Measurements from ENCODE around the gene DENND1A. TPM values are rescaled to one million over a fixed set of nuclear protein-coding genes. Genes with fewer than 3 reads are reported as not detected.

The DENND1A gene
- total RNA-seq, 1 experiment from 2014 or later: 23.5 TPM

DNA sequence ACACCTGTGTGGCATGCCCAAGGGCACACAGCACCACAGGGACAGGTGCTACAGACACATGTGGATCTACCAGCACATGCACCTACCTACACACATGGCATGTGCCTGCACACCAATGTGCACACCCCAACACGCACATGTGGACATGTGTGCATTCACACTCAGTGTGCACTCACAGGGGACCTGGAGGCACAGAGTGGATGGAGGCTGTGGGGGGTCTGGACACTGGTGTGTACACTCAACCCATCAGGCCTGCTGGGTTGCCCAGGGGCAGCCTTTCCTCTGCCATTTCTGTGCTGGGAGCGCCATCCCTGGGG lies 572.2 kb downstream of the DENND1A start:
- Mint-ChIP-seq H3K4me3 (no peak overlapping the region), H3K27ac (no peak overlapping the region), H3K36me3 (no peaks in the 10 kb centered on the region), H3K27me3 (ENCODE audit: low read depth) (peaks cover 14% of the 10 kb centered on the region), H3K4me1 (peaks cover 66% of the 10 kb centered on the region), H3K9me3 (no peaks in the 10 kb centered on the region)
- ChIA-PET CTCF (interaction anchor here (0.6 to 5.8 kb wide), 4 partner anchors 9 to 684 kb away, joined by 3 to 80 read pairs (median 19); no protein-coding TSS in a partner anchor), POLR2A (interaction anchor here (0.6 kb wide), 1 partner anchor 12 kb away, joined by 3 read pairs; no protein-coding TSS in a partner anchor)
- TF ChIP-seq TCF7 (CRISPR knock-in tag; IDR thresholded peaks at IDR 0.05; ENCODE audit: low read depth) (no peak), ZNF121 (CRISPR knock-in tag; IDR thresholded peaks at IDR 0.05) (no peak; the same call in 1 of the 2 replicates), PRRX2 (CRISPR knock-in tag; IDR thresholded peaks at IDR 0.05) (no peak), FOXP1 (CRISPR knock-in tag; IDR thresholded peaks at IDR 0.05; ENCODE audit: borderline replicate concordance) (0 out of 2 replicates have a peak, but pooled peaks have one; percentile 14)
- TF ChIP-seq, protein P1, sequence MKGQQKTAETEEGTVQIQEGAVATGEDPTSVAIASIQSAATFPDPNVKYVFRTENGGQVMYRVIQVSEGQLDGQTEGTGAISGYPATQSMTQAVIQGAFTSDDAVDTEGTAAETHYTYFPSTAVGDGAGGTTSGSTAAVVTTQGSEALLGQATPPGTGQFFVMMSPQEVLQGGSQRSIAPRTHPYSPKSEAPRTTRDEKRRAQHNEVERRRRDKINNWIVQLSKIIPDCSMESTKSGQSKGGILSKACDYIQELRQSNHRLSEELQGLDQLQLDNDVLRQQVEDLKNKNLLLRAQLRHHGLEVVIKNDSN (CRISPR knock-in tag; IDR thresholded peaks at IDR 0.05): no peak
- TF ChIP-seq, protein P2, sequence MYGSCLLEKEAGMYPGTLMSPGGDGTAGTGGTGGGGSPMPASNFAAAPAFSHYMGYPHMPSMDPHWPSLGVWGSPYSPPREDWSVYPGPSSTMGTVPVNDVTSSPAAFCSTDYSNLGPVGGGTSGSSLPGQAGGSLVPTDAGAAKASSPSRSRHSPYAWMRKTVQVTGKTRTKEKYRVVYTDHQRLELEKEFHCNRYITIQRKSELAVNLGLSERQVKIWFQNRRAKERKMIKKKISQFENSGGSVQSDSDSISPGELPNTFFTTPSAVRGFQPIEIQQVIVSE (CRISPR knock-in tag; IDR thresholded peaks at IDR 0.05; ENCODE audit: borderline replicate concordance): no peak
- TF ChIP-seq, protein P3, sequence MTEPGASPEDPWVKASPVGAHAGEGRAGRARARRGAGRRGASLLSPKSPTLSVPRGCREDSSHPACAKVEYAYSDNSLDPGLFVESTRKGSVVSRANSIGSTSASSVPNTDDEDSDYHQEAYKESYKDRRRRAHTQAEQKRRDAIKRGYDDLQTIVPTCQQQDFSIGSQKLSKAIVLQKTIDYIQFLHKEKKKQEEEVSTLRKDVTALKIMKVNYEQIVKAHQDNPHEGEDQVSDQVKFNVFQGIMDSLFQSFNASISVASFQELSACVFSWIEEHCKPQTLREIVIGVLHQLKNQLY (CRISPR knock-in tag; IDR thresholded peaks at IDR 0.05): no peak
- ATAC-seq (no peak), DNase-seq (ENCODE audit: low spot score) (no peak)

DNA sequence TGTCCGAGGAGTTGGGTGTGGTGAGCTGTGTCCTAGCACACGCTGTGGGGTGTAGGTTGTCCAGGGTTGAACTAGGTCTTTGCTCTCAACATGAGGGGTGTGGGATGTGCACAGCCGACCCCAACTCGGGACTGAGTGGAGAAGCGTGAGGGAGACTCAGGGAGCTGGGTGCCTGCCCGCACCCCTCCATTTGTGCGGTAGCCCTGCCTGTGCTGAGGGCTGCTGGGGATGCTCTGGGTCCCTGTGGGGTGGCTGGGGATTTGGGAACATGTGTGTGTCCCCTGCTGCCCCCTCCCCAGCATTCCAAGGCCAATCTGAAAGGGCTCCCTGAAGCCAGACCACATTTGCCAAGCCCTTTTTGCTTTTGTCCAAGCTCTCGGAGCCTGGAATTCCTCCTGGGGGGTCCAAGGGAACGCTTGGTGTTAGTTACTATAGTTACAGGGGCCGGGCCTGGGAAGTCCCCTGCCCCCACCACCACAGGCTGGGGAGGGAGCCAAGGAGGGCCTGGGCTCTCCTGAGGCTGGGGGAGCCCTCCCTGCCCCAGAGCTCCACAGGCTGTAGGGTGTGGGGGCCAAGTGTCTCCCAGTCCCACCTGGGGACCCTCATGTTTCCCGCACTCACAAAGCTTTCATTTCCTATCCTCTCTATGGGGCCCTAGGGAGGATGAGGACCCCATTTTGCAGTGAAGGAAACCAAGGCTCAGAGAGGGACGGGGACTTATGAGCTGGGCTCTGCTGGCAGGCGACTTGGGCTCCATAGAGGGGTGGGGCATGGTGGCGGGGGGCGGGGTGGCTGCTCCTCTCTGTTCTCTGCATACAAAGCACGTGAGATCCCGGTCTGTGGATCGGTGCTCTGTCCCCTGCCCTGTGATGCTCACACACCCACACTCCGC lies 572.8 kb downstream of the DENND1A start:
- Mint-ChIP-seq H3K27ac (no peak overlapping the region), H3K4me3 (peak overlapping the region; percentile 39), H3K9me3 (no peaks in the 10 kb centered on the region), H3K4me1 (peaks cover 66% of the 10 kb centered on the region), H3K27me3 (ENCODE audit: low read depth) (peaks cover 18% of the 10 kb centered on the region), H3K36me3 (no peaks in the 10 kb centered on the region)
- ChIA-PET CTCF (interaction anchor here (0.6 to 5.8 kb wide), 8 partner anchors 9 to 684 kb away, joined by 3 to 80 read pairs (median 4); no protein-coding TSS in a partner anchor), POLR2A (interaction anchor here (0.6 kb wide), 1 partner anchor 13 kb away, joined by 3 read pairs; no protein-coding TSS in a partner anchor)
- ATAC-seq: no peak
- TF ChIP-seq, protein P4, sequence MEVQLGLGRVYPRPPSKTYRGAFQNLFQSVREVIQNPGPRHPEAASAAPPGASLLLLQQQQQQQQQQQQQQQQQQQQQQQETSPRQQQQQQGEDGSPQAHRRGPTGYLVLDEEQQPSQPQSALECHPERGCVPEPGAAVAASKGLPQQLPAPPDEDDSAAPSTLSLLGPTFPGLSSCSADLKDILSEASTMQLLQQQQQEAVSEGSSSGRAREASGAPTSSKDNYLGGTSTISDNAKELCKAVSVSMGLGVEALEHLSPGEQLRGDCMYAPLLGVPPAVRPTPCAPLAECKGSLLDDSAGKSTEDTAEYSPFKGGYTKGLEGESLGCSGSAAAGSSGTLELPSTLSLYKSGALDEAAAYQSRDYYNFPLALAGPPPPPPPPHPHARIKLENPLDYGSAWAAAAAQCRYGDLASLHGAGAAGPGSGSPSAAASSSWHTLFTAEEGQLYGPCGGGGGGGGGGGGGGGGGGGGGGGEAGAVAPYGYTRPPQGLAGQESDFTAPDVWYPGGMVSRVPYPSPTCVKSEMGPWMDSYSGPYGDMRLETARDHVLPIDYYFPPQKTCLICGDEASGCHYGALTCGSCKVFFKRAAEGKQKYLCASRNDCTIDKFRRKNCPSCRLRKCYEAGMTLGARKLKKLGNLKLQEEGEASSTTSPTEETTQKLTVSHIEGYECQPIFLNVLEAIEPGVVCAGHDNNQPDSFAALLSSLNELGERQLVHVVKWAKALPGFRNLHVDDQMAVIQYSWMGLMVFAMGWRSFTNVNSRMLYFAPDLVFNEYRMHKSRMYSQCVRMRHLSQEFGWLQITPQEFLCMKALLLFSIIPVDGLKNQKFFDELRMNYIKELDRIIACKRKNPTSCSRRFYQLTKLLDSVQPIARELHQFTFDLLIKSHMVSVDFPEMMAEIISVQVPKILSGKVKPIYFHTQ (CRISPR knock-in tag; IDR thresholded peaks at IDR 0.05): no peak
- DNase-seq (ENCODE audit: low spot score): no peak

DNA sequence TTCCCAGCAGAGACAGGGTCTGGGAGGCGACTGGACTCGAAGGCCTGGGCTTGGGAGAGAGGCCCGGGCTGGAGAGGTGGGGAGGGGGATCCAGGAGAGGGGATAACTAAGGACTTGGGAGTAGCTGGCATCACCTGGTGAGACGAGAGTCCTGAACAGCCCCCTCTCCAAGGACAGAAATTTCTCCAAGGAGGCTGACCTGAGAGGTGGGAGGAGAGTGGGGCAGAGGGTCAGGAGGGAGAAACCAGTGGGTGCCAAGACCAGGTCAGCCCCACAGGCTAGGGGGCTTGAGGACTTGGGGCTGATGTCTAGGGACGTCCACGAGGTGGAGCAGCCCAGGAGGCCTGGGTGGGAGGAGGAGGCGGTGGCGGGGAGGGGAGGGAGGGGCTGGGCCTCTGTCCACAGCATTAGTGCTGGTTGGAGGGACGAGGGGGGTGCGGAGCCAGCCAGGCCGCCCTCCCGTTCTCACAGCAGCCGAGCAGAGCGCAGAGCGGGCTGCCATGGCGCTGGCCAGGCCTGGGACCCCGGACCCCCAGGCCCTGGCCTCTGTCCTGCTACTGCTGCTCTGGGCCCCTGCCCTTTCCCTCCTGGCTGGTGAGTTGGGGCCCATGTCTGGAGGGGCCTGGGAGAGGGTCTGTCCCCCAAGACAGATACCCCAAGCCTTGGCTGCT lies 574.0 kb downstream of the DENND1A start, which contains the start of gene CRB2:
TSS of gene CRB2 (plus strand) at position 437 of the 671 bp plus-strand sequence. CDS start at position 501, 64 bp downstream.
- H3K4me3 Mint-ChIP-seq: peak within 1 kb of the TSS; percentile 59
- DNase-seq (ENCODE audit: low spot score) (peak; percentile 64), ATAC-seq (peak; percentile 16)
- TF ChIP-seq SP1 (CRISPR knock-in tag; conservative IDR thresholded peaks at IDR 0.05) (no peak), ZNF671 (CRISPR knock-in tag; IDR thresholded peaks at IDR 0.05) (no peak), CREM (CRISPR knock-in tag; IDR thresholded peaks at IDR 0.05) (no peak), SOX15 (CRISPR knock-in tag; IDR thresholded peaks at IDR 0.05) (no peak), NFYB (CRISPR knock-in tag; conservative IDR thresholded peaks at IDR 0.05; ENCODE audit: low read depth) (no peak), TEAD1 (CRISPR knock-in tag; IDR thresholded peaks at IDR 0.05) (no peak), ZNF219 (CRISPR knock-in tag; IDR thresholded peaks at IDR 0.05; ENCODE audit: borderline replicate concordance) (no peak), NR3C1 (CRISPR knock-in tag; conservative IDR thresholded peaks at IDR 0.05; ENCODE audit: low read depth) (no peak)
- TF ChIP-seq, protein P5, sequence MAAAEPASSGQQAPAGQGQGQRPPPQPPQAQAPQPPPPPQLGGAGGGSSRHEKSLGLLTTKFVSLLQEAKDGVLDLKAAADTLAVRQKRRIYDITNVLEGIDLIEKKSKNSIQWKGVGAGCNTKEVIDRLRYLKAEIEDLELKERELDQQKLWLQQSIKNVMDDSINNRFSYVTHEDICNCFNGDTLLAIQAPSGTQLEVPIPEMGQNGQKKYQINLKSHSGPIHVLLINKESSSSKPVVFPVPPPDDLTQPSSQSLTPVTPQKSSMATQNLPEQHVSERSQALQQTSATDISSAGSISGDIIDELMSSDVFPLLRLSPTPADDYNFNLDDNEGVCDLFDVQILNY (CRISPR knock-in tag; IDR thresholded peaks at IDR 0.05): no peak
- TF ChIP-seq, protein P6, sequence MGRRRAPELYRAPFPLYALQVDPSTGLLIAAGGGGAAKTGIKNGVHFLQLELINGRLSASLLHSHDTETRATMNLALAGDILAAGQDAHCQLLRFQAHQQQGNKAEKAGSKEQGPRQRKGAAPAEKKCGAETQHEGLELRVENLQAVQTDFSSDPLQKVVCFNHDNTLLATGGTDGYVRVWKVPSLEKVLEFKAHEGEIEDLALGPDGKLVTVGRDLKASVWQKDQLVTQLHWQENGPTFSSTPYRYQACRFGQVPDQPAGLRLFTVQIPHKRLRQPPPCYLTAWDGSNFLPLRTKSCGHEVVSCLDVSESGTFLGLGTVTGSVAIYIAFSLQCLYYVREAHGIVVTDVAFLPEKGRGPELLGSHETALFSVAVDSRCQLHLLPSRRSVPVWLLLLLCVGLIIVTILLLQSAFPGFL (CRISPR knock-in tag; IDR thresholded peaks at IDR 0.05; ENCODE audit: borderline replicate concordance): no peak
- TF ChIP-seq, protein P7, sequence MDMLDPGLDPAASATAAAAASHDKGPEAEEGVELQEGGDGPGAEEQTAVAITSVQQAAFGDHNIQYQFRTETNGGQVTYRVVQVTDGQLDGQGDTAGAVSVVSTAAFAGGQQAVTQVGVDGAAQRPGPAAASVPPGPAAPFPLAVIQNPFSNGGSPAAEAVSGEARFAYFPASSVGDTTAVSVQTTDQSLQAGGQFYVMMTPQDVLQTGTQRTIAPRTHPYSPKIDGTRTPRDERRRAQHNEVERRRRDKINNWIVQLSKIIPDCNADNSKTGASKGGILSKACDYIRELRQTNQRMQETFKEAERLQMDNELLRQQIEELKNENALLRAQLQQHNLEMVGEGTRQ (CRISPR knock-in tag; IDR thresholded peaks at IDR 0.05): no peak
- TF ChIP-seq, protein P1 (CRISPR knock-in tag; IDR thresholded peaks at IDR 0.05): no peak
- peaks cover 18% of the 10 kb centered on the region for H3K27me3 Mint-ChIP-seq (ENCODE audit: low read depth)
- H3K36me3 Mint-ChIP-seq: no peaks in the 10 kb centered on the region
- H3K9me3 Mint-ChIP-seq: no peaks in the 10 kb centered on the region
- ChIA-PET CTCF (interaction anchor here (0.7 to 5.8 kb wide), 17 partner anchors 9 to 316 kb away, joined by 3 to 80 read pairs (median 4); no protein-coding TSS in a partner anchor), POLR2A (no interaction called here)
- H3K4me1 Mint-ChIP-seq: peaks cover 55% of the 10 kb centered on the region
- no peak within 1 kb of the TSS for H3K27ac Mint-ChIP-seq
